GM23338 (cell line): ENCODE data around the gene SF1. TPM values are rescaled to one million over a fixed set of nuclear protein-coding genes. Genes with fewer than 3 reads are reported as not detected.
A peak's percentile ranks its signal among the peaks of the same experiment; 100 is the strongest.

Source experiments
- ATAC-seq: fragments of 200-7000 bp; cut with Tn5 transposase; 3 replicates; pipeline ENCODE4 v1.9.1; 2020
- DNase-seq: peaks from one replicate; pipeline ENCODE4 v3.0.0-alpha.2; 2015; ENCODE audit warnings: low spot score
- H2AFZ ChIP-seq: fragments of 200-600 bp; sonication (generic); 2 replicates; pipeline ENCODE4 v1.8.0; 2016; ENCODE audit warnings: antibody characterized with exemption, mild to moderate bottlenecking, moderate library complexity
- H3F3A ChIP-seq: fragments of 200-600 bp; sonication (generic); replicated peaks from 2 replicates; pipeline ENCODE4 v1.8.0; 2017; ENCODE audit warnings: antibody characterized with exemption, mixed run types, low read depth
- H3K27ac ChIP-seq: fragments of 200-600 bp; sonication (generic); 2 replicates; pipeline ENCODE4 v1.6.1; 2016; ENCODE audit warnings: low read depth
- H3K27me3 ChIP-seq: fragments of 200-600 bp; sonication (generic); 2 replicates; pipeline ENCODE4 v1.8.0; 2016; ENCODE audit warnings: mild to moderate bottlenecking, mixed run types, moderate library complexity; ENCODE audit not compliant: insufficient read depth
- H3K36me3 ChIP-seq: fragments of 200-600 bp; sonication (generic); 2 replicates; pipeline ENCODE4 v1.8.0; 2016; ENCODE audit warnings: mild to moderate bottlenecking; ENCODE audit not compliant: insufficient read depth
- H3K4me1 ChIP-seq: fragments of 200-600 bp; sonication (generic); 2 replicates; pipeline ENCODE4 v1.8.0; 2016; ENCODE audit warnings: mild to moderate bottlenecking, moderate library complexity; ENCODE audit not compliant: insufficient read depth
- H3K4me2 ChIP-seq: fragments of 200-600 bp; sonication (generic); 2 replicates; pipeline ENCODE4 v1.7.1; 2017; ENCODE audit warnings: mixed run types
- H3K4me3 ChIP-seq: fragments of 200-600 bp; sonication (generic); 2 replicates; pipeline ENCODE4 v1.6.1; 2016; ENCODE audit warnings: mixed run types
- H3K79me2 ChIP-seq: fragments of 200-600 bp; sonication (generic); replicated peaks from 2 replicates; pipeline ENCODE4 v1.8.0; 2017; ENCODE audit warnings: mild to moderate bottlenecking; ENCODE audit not compliant: insufficient read depth
- H3K9me2 ChIP-seq: fragments of 200-600 bp; sonication (generic); 2 replicates; pipeline ENCODE4 v1.8.0; 2017; ENCODE audit not compliant: insufficient read depth
- H4K20me1 ChIP-seq: fragments of 200-600 bp; sonication (generic); replicated peaks from 2 replicates; pipeline ENCODE4 v1.8.0; 2017; ENCODE audit warnings: mild to moderate bottlenecking; ENCODE audit not compliant: insufficient read depth
- H3K27ac Mint-ChIP-seq: 2 replicates; pipeline ENCODE4 v1.8.0; 2020; ENCODE audit warnings: inconsistent platforms, mild to moderate bottlenecking, moderate library complexity, mixed read lengths
- H3K27me3 Mint-ChIP-seq: 3 replicates; pipeline ENCODE4 v1.8.0; 2022; ENCODE audit warnings: low read depth, mild to moderate bottlenecking, moderate library complexity, mixed read lengths, inconsistent platforms; ENCODE audit not compliant: insufficient read depth, poor library complexity
- H3K36me3 Mint-ChIP-seq: 3 replicates; pipeline ENCODE4 v1.8.0; 2021; ENCODE audit warnings: low read depth, mild to moderate bottlenecking, inconsistent platforms, moderate library complexity, mixed read lengths
- H3K4me1 Mint-ChIP-seq: 3 replicates; pipeline ENCODE4 v1.8.0; 2020; ENCODE audit warnings: mild to moderate bottlenecking, inconsistent platforms, mixed read lengths
- H3K4me3 Mint-ChIP-seq: 3 replicates; pipeline ENCODE4 v1.8.0; 2021; ENCODE audit warnings: moderate library complexity, mild to moderate bottlenecking, inconsistent platforms, mixed read lengths
- H3K9me3 Mint-ChIP-seq: 3 replicates; pipeline ENCODE4 v1.8.0; 2020; ENCODE audit warnings: moderate library complexity, mild to moderate bottlenecking, inconsistent platforms, mixed read lengths
- EZH2 ChIP-seq: fragments of 200-600 bp; sonication (generic); IDR thresholded peaks from one replicate; pipeline ENCODE4 v1.8.0; 2017; ENCODE audit warnings: antibody characterized with exemption, mild to moderate bottlenecking, low read depth; ENCODE audit not compliant: unreplicated experiment
- POLR2AphosphoS5 ChIP-seq: IDR thresholded peaks from 2 replicates; pipeline ENCODE4 v1.6.1; 2016; ENCODE audit warnings: antibody characterized with exemption, low read depth
- ZNF331 ChIP-seq: fragments of 250-450 bp; sonication (Bioruptor Pico); IDR thresholded peaks from 2 replicates; pipeline ENCODE4 v1.5.0; 2020; ENCODE audit warnings: low read depth, mild to moderate bottlenecking, moderate library complexity
- polyA plus RNA-seq: library from polyadenylated mRNA; unstranded; fragments of >200 nt; fragmentation: Nextera tagmentation; extraction: Ambion mirVana; gene quantifications from 2 replicates; pipeline ENCODE4 v1.2.1, GENCODE V29; 2016
- total RNA-seq: library from RNA; depleted of rRNA; stranded (reverse); fragments of >200 nt; shearing (Covaris generic); gene quantifications from 2 replicates; pipeline ENCODE4 v1.2.3, GENCODE V29; 2014
- TF ChIP-seq, protein P1 (sequence below): fragments of 250-450 bp; sonication (Bioruptor Pico); IDR thresholded peaks from 2 replicates; pipeline ENCODE4 v1.5.0; 2020; ENCODE audit warnings: mild to moderate bottlenecking, moderate library complexity
- TF ChIP-seq, protein P2 (sequence below), 2 experiments: fragments of 200-600 bp in 1 of 2; sonication (generic) in 1 of 2; conservative IDR thresholded peaks; 2 replicates each; pipeline versions ENCODE4 v1.5.1 to v1.6.1; 2016 to 2017; ENCODE audit warnings: antibody characterized with exemption in 2 of 2, low read depth in 2 of 2, mild to moderate bottlenecking in 2 of 2, moderate library complexity in 1 of 2

The SF1 gene
- total and polyA plus RNA-seq, 2 experiments from 2014 or later, result 76.9 to 252 TPM

DNA sequence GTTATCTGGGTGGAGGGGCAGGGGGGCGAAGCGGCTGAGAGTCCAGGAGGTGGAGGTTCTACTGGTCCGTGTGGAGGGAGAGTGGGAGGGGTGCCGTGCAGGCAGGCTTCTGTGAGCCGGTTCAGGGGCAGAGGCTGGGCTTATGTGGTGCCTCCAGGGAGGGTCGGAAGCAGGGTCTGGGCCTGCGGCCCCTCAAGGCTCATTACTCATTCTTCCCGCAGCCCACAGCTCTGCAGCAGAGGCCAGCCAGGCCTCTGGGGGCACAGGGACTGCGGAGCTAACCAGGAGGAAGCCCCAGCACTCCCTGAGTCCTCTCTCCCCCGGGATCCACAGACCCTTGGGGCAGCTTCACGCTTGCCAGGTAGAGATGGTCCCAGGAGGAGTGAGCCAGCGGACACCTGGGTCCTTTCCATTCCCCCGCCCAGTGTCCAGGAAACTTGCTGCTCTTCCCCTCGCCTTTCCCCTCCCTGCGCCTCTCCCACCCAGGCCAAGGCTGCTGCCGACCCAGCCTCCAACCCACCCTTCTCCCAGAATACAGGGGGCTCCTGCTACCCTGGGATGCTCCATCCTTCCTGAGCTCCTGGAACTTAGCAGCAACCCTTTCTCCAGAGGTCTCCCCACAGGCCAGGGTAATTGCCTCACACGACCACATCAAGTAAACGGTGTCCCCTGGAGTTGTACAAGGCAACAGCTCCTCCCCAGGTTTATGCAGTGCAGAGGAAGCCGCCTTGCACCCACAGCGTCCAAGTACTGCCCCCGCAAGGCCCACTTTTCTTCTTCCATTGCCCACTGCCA, 61.7 kb downstream of the SF1 start (continued):
- TF ChIP-seq EZH2 (no peak), ZNF331 (CRISPR knock-in tag) (no peak)
- TF ChIP-seq, protein P1, sequence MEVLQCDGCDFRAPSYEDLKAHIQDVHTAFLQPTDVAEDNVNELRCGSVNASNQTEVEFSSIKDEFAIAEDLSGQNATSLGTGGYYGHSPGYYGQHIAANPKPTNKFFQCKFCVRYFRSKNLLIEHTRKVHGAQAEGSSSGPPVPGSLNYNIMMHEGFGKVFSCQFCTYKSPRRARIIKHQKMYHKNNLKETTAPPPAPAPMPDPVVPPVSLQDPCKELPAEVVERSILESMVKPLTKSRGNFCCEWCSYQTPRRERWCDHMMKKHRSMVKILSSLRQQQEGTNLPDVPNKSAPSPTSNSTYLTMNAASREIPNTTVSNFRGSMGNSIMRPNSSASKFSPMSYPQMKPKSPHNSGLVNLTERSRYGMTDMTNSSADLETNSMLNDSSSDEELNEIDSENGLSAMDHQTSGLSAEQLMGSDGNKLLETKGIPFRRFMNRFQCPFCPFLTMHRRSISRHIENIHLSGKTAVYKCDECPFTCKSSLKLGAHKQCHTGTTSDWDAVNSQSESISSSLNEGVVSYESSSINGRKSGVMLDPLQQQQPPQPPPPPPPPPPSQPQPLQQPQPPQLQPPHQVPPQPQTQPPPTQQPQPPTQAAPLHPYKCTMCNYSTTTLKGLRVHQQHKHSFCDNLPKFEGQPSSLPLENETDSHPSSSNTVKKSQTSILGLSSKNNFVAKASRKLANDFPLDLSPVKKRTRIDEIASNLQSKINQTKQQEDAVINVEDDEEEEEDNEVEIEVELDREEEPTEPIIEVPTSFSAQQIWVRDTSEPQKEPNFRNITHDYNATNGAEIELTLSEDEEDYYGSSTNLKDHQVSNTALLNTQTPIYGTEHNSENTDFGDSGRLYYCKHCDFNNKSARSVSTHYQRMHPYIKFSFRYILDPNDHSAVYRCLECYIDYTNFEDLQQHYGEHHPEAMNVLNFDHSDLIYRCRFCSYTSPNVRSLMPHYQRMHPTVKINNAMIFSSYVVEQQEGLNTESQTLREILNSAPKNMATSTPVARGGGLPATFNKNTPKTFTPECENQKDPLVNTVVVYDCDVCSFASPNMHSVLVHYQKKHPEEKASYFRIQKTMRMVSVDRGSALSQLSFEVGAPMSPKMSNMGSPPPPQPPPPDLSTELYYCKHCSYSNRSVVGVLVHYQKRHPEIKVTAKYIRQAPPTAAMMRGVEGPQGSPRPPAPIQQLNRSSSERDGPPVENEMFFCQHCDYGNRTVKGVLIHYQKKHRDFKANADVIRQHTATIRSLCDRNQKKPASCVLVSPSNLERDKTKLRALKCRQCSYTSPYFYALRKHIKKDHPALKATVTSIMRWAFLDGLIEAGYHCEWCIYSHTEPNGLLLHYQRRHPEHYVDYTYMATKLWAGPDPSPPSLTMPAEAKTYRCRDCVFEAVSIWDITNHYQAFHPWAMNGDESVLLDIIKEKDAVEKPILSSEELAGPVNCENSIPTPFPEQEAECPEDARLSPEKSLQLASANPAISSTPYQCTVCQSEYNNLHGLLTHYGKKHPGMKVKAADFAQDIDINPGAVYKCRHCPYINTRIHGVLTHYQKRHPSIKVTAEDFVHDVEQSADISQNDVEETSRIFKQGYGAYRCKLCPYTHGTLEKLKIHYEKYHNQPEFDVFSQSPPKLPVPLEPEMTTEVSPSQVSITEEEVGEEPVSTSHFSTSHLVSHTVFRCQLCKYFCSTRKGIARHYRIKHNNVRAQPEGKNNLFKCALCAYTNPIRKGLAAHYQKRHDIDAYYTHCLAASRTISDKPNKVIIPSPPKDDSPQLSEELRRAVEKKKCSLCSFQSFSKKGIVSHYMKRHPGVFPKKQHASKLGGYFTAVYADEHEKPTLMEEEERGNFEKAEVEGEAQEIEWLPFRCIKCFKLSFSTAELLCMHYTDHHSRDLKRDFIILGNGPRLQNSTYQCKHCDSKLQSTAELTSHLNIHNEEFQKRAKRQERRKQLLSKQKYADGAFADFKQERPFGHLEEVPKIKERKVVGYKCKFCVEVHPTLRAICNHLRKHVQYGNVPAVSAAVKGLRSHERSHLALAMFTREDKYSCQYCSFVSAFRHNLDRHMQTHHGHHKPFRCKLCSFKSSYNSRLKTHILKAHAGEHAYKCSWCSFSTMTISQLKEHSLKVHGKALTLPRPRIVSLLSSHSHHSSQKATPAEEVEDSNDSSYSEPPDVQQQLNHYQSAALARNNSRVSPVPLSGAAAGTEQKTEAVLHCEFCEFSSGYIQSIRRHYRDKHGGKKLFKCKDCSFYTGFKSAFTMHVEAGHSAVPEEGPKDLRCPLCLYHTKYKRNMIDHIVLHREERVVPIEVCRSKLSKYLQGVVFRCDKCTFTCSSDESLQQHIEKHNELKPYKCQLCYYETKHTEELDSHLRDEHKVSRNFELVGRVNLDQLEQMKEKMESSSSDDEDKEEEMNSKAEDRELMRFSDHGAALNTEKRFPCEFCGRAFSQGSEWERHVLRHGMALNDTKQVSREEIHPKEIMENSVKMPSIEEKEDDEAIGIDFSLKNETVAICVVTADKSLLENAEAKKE (CRISPR knock-in tag), result no peak

DNA sequence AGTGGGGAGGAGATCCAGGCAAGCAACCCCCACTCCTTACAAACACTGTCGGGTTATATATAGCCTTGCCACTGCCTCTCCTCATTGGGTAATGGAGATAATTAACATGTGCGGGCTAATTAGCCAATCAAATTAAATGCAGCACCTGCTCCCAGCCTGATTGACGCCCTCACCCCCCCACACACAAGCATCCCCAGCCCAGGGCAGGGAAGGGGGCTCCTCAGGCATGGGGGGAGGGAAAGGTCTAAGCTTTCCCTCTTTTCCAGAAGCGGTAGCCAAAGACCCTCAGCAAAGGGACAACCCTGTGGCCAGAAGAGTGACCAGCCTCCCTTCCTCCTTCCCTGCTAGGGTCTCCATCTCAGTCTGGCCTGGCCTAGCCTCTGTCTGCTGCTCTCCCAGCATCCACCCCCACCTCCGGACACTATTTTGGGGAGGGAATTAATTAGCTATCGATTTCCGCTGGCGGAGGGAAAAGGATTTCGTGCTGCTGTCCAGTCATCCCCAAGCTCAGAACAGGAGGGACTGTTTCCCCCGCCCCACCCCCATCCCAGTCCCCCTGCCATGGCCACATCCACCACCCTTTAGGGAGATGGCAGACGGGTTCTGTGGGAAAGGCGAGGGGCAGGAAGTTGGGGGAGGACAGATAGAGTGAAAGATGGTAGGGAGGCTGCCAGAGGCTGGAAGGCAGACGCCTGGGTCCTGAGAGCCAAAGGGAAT, 62.4 kb downstream of the SF1 start:
- peak overlapping the region; percentile 20; the same call in 1 of the 2 replicates for H3K4me2 ChIP-seq
- Mint-ChIP-seq H3K27ac (no peak overlapping the region), H3K27me3 (peaks cover 54% of the 10 kb centered on the region)

More for the DNA sequence above, 62.4 kb downstream of the SF1 start:
- DNase-seq (no peak), ATAC-seq (no peak)
- Histone ChIP-seq H3K36me3 (no peaks in the 10 kb centered on the region), H3K9me2 (no peaks in the 10 kb centered on the region), H4K20me1 (peaks cover 5% of the 10 kb centered on the region; the same call in 1 of the 2 replicates), H3K4me1 (peaks cover 31% of the 10 kb centered on the region), H3K4me3 (no peak overlapping the region), H3K27me3 (peaks cover 45% of the 10 kb centered on the region), H3K79me2 (no peaks in the 10 kb centered on the region), H3F3A (peaks cover 10% of the 10 kb centered on the region), H3K27ac (no peak overlapping the region), H2AFZ (no peak overlapping the region)
- TF ChIP-seq POLR2AphosphoS5 (no peak), EZH2 (no peak)
- TF ChIP-seq, protein P2, sequence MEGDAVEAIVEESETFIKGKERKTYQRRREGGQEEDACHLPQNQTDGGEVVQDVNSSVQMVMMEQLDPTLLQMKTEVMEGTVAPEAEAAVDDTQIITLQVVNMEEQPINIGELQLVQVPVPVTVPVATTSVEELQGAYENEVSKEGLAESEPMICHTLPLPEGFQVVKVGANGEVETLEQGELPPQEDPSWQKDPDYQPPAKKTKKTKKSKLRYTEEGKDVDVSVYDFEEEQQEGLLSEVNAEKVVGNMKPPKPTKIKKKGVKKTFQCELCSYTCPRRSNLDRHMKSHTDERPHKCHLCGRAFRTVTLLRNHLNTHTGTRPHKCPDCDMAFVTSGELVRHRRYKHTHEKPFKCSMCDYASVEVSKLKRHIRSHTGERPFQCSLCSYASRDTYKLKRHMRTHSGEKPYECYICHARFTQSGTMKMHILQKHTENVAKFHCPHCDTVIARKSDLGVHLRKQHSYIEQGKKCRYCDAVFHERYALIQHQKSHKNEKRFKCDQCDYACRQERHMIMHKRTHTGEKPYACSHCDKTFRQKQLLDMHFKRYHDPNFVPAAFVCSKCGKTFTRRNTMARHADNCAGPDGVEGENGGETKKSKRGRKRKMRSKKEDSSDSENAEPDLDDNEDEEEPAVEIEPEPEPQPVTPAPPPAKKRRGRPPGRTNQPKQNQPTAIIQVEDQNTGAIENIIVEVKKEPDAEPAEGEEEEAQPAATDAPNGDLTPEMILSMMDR (conservative IDR thresholded peaks at IDR 0.05; ENCODE audit: low read depth in 2 of 2), result no peak
- Mint-ChIP-seq H3K9me3 (no peaks in the 10 kb centered on the region), H3K36me3 (no peaks in the 10 kb centered on the region; the same call in 2 of the 3 replicates), H3K4me3 (no peak overlapping the region), H3K4me1 (peaks cover 60% of the 10 kb centered on the region)
